MM.1S (cell line): Measurements from ENCODE around the gene MCEE.

Experiments used
- EZH2 ChIP-seq: fragments of 300-600 bp; sonication (generic); optimal IDR thresholded peaks from 2 replicates; pipeline ENCODE3; 2017; ENCODE audit warnings: low read depth, mild to moderate bottlenecking, antibody characterized with exemption, low read length, mixed read lengths
- TF ChIP-seq, protein P1 (sequence below): fragments of 300-600 bp; sonication (generic); IDR thresholded peaks from 2 replicates; pipeline ENCODE4 v1.5.1; 2016; ENCODE audit warnings: antibody characterized with exemption, low read length, mixed read lengths

DNA sequence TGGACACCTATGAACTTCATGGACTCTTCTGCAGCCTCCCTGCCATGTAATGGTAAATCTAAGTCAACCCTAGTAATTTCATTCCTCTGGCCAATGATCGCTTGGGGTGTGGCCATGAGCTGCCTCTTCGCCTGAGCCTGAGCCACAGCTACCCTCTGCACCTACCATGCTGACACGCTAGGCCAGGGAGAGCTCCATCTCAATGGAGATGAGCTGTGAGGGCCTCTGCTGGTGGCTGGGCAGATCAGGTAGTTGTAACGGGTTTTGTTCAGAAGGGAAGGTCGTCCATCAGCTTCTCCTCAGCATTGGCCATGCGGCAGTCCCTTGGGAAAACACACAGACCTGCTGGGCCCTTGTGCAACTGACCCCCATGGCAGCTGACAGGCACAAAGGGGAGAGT, 24.8 kb upstream of the MCEE start:
- TF ChIP-seq, protein P1, sequence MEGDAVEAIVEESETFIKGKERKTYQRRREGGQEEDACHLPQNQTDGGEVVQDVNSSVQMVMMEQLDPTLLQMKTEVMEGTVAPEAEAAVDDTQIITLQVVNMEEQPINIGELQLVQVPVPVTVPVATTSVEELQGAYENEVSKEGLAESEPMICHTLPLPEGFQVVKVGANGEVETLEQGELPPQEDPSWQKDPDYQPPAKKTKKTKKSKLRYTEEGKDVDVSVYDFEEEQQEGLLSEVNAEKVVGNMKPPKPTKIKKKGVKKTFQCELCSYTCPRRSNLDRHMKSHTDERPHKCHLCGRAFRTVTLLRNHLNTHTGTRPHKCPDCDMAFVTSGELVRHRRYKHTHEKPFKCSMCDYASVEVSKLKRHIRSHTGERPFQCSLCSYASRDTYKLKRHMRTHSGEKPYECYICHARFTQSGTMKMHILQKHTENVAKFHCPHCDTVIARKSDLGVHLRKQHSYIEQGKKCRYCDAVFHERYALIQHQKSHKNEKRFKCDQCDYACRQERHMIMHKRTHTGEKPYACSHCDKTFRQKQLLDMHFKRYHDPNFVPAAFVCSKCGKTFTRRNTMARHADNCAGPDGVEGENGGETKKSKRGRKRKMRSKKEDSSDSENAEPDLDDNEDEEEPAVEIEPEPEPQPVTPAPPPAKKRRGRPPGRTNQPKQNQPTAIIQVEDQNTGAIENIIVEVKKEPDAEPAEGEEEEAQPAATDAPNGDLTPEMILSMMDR, result peak; percentile 53
- no peak for TF ChIP-seq EZH2
